Neutrophil (primary cell): Measurements from ENCODE around the gene EPS8L1.

Source experiments
- H3K27ac ChIP-seq: fragments of 200-600 bp; sonication (generic); 2 replicates; pipeline ENCODE4 v1.5.1; 2016; ENCODE audit warnings: mild to moderate bottlenecking, moderate library complexity
- H3K27me3 ChIP-seq: fragments of 200-600 bp; sonication (generic); 2 replicates; pipeline ENCODE4 v1.6.0; 2016; ENCODE audit warnings: mild to moderate bottlenecking
- H3K36me3 ChIP-seq: fragments of 200-600 bp; sonication (generic); 2 replicates; pipeline ENCODE4 v1.5.1; 2017
- H3K4me1 ChIP-seq, 2 experiments: fragments of 200-600 bp in 1 of 2; sonication (generic) in 1 of 2; 1 replicate in 1 of 2; 2 replicates in 1 of 2; pipeline versions ENCODE4 v1.5.1 to v1.6.1; 2013 to 2016; ENCODE audit warnings: low read depth in 1 of 2, low read length in 1 of 2, mild to moderate bottlenecking in 1 of 2, moderate library complexity in 1 of 2; ENCODE audit not compliant: control insufficient read depth in 1 of 2, insufficient read depth in 1 of 2
- H3K4me3 ChIP-seq, 2 experiments: fragments of 200-600 bp in 1 of 2; sonication (generic) in 1 of 2; 1 replicate in 1 of 2; 2 replicates in 1 of 2; pipeline ENCODE4 v1.5.1; 2013 to 2016; ENCODE audit warnings: low read depth in 1 of 2, low read length in 1 of 2, mild to moderate bottlenecking in 1 of 2, moderate library complexity in 1 of 2
- H3K9me3 ChIP-seq: fragments of 200-600 bp; sonication (generic); 2 replicates; pipeline ENCODE4 v1.5.1; 2016
- TF ChIP-seq, protein P1 (sequence below): fragments of 200-600 bp; sonication (generic); IDR thresholded peaks from 2 replicates; pipeline ENCODE4 v1.5.1; 2016; ENCODE audit warnings: antibody characterized with exemption

Gene EPS8L1

DNA sequence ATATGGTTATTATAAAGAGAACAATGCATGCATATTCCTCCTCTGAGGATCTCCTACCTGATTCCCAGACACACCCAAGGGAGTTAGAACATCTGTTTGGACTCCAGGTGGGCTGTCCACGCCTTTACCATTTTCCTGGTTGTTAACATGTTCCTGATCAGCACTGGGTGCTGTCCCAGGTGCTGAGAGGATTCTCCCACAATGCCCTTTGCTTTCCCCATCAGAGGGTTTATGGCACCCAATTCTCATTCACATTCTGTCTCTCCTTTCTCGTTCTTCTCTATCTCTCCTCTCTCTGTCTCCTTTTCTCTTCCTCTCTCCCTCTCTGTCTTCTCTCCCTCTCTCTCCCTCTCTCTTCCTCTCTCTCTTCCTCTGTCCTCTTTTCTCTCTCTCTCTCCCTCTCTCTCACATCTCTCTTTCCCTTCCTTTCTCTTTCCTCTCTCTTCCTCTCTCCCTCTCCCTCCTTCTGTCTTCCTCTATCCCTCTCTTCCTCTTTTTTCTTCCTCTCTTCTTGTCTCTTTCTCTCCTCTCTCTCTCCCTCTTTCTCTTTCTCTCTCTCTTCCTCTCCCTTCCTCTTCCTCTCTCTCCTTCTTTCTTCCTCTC lies 9.5 kb upstream of the EPS8L1 start:
- no peak overlapping the region for H3K27ac ChIP-seq
- no peaks in the 10 kb centered on the region for H3K36me3 ChIP-seq
- no peak overlapping the region for H3K4me3 ChIP-seq
- peaks cover 8 to 11% of the 10 kb centered on the region in 2 experiments for H3K4me1 ChIP-seq
- H3K9me3 ChIP-seq = no peaks in the 10 kb centered on the region
- TF ChIP-seq, protein P1, sequence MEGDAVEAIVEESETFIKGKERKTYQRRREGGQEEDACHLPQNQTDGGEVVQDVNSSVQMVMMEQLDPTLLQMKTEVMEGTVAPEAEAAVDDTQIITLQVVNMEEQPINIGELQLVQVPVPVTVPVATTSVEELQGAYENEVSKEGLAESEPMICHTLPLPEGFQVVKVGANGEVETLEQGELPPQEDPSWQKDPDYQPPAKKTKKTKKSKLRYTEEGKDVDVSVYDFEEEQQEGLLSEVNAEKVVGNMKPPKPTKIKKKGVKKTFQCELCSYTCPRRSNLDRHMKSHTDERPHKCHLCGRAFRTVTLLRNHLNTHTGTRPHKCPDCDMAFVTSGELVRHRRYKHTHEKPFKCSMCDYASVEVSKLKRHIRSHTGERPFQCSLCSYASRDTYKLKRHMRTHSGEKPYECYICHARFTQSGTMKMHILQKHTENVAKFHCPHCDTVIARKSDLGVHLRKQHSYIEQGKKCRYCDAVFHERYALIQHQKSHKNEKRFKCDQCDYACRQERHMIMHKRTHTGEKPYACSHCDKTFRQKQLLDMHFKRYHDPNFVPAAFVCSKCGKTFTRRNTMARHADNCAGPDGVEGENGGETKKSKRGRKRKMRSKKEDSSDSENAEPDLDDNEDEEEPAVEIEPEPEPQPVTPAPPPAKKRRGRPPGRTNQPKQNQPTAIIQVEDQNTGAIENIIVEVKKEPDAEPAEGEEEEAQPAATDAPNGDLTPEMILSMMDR = no peak
- peaks cover 99% of the 10 kb centered on the region for H3K27me3 ChIP-seq

GRCh38 chr19:55067869-55068268 lies 7.8 kb upstream of the EPS8L1 start:
- no peak overlapping the region for H3K4me3 ChIP-seq
- peaks cover 0 to 5% of the 10 kb centered on the region in 2 experiments for H3K4me1 ChIP-seq
- no peak overlapping the region for H3K27ac ChIP-seq
- TF ChIP-seq, protein P1 = no peak
- H3K27me3 ChIP-seq = peaks cover 95% of the 10 kb centered on the region
- H3K36me3 ChIP-seq = no peaks in the 10 kb centered on the region
- H3K9me3 ChIP-seq = no peaks in the 10 kb centered on the region

DNA sequence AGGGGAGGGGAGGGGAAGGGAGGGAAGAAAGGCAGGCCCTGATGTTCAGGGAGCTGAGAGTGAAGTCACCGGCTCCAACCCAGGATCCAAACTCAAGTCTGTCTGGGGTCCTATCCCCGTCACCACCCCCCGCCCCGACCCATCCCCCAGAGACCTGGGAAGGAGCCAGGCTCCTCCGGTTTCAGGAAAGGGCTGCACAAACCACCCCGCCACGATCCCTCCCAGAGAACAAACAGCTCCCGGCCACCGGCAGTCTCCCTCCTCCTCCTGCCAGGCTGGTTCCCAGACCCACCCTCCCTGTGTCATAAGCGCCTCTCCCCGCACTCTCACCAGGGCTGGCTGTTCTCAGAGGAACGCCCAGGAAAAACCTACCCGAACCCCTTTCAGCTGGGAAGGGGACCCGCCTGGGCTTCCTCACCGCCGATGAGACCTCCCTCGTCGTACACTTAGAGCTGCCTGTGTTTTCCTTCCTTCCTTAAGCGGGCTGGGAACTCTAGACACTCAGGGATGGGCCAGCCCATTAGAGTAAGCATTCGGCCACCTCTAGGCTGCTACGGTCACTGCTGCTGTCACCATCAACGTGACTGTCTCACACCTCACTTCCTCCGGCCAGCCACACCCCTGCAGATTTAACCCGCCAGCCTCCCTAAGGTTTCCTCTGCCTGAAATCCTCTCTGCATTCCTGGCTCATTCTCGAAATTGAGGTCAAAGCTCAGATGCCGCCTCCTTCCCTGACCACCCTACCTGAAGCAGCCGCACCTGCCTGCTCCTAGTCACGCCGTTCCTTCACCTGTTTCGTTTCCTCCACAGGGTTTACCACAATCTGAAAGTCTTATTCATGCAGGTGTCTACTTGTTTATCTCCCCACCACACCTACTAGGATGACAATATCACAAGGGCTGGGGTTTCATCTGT lies 6.5 kb upstream of the EPS8L1 start:
- Histone ChIP-seq H3K4me1 (no peaks in the 10 kb centered on the region), H3K9me3 (no peaks in the 10 kb centered on the region), H3K4me3 (no peak overlapping the region), H3K27me3 (peaks cover 90% of the 10 kb centered on the region), H3K36me3 (no peaks in the 10 kb centered on the region), H3K27ac (no peak overlapping the region)
- TF ChIP-seq, protein P1 = no peak

GRCh38 chr19:55069865-55070197 lies 5.8 kb upstream of the EPS8L1 start:
- Histone ChIP-seq H3K36me3 (no peaks in the 10 kb centered on the region), H3K4me3 (no peak overlapping the region)

DNA sequence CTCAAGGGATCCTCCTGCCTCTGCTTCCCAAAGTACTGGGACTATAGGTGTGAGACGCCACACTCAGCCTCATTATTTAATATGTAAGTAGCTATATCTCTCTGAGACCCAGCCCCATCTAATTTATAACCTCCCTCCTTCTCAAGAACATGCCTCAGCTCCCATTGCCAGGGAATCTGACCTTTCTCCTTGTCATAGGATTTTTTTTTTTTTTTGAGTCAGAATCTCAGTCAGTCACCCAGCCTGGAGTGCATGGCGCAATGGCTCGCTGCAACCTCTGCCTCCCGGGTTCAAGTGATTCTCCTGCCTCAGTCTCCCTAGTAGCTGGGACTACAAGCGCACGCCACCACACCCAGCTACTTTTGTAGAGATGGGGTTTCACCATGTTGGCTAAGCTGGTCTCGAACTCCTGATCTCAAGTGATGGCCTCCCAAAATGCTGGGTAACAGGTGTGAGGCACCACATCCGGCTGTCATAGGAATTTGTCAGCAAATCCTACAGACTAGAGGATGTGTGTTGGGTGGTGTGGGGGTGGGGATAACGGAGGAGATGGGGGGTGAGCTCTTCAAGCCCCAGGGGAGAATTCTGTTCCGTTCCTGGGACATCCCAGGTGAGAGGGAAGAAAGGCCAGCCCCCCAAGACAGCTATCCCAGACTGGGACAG lies 5.1 kb upstream of the EPS8L1 start:
- H3K9me3 ChIP-seq = no peaks in the 10 kb centered on the region
- peaks cover 0 to 6% of the 10 kb centered on the region in 2 experiments for H3K4me1 ChIP-seq
- peaks cover 84% of the 10 kb centered on the region for H3K27me3 ChIP-seq
- TF ChIP-seq, protein P1 = no peak
- H3K27ac ChIP-seq = no peak overlapping the region
- H3K4me3 ChIP-seq = no peak overlapping the region
- H3K36me3 ChIP-seq = no peaks in the 10 kb centered on the region

More at GRCh38 chr19:55069865-55070197, 5.8 kb upstream of the EPS8L1 start:
- peaks cover 84% of the 10 kb centered on the region for H3K27me3 ChIP-seq
- H3K4me1 ChIP-seq = no peaks in the 10 kb centered on the region
- H3K27ac ChIP-seq = no peak overlapping the region
- no peaks in the 10 kb centered on the region for H3K9me3 ChIP-seq
- TF ChIP-seq, protein P1 = no peak
